Activated T-cell treated with anti-CD3 and anti-CD28 coated beads, Interleukin-2, amount 50 U/mL, for 48 hours (primary cell): ENCODE data around the gene CAV2.
"Not testable (repeated sequence)": the region's sequence is repeated elsewhere in the genome, so short reads cannot be mapped to it uniquely, and the experiment has no call there.

ENCODE experiments used
- DNase-seq, 2 experiments: peaks; one replicate each; pipeline ENCODE4 v3.0.0-alpha.2; 2020

Gene CAV2, protein sequence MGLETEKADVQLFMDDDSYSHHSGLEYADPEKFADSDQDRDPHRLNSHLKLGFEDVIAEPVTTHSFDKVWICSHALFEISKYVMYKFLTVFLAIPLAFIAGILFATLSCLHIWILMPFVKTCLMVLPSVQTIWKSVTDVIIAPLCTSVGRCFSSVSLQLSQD

DNA sequence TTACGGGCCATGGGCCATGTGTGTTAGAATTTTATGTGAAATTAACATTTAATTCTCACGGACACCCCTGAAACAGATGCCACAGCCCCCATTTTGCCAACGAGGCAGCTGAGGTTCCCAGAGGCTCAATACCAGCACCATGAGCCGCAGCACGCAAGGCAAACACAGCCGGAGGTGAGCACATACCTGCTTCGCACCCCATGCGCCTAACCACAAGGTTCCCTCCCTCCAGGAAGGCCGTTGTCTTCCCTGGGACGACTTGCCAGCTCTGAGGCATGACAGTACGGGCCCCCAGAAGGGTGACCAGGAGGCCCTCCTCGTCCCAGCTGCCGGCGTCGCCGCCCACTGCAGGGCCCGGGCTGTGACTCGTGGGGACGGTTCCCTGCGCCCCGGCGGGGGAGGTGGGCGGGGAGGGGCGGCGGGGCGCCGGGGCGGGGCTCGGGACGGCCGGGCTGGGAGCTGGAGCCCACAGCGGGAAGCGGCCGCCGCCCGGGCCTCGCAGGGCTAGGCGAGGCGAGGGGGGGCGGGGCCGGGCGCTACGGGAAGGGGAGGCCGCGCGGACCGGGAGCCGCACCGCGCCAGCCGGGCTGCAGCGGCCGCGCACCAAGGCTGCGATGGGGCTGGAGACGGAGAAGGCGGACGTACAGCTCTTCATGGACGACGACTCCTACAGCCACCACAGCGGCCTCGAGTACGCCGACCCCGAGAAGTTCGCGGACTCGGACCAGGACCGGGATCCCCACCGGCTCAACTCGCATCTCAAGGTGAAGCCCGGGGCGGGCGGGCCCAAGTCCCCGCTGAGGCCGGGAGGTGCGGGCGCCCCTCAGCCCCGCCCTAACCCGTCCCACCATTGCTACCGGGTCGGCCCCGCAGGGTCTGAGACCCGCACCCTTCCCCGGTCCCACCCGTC is at the start of gene CAV2:
TSS of gene CAV2 (plus strand) at position 571 of the 910 bp plus-strand sequence. CDS start at position 615, 44 bp downstream.
- DNase-seq, result peak; percentile 24 to 42

- no peak for DNase-seq
Observed at GRCh38 chr7:116449950-116450349, 49.6 kb upstream of the CAV2 start.

DNA sequence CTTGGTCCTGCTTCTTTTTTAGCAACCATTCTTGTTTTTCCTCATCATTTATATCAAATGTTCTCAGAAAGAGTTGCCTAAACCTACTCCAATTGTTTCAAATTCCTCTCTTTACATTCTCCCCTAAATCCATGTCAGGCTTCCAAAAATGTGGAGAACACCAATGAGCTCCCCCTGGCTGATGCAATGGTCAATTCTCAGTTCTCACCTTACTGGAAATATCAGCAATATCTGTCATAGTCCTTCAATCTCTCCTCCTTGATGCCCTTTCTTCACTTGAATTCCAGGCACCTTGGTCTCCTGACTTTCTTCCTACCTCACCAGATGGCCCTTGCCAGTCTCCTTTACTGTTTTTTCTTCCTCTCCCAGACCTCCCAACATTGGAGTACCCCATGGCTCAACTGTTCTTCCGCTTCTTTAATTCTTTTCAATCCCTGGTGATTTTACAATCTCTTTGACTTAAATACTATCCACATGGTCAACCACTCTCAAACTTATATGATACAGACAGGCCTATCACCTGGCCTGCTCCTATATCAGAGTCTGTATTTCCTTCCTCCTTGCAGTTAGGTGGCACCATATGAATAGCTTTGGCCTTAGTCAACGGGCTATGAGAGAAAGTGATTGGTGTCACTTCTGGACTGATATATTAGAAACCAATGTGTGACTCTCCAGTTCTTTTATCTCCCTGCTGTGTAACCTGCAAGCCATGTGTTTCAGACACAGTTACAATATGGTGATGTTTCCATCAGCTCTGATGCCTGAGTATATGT is 47.4 kb upstream of the CAV2 start:
- DNase-seq, result no peak

DNA sequence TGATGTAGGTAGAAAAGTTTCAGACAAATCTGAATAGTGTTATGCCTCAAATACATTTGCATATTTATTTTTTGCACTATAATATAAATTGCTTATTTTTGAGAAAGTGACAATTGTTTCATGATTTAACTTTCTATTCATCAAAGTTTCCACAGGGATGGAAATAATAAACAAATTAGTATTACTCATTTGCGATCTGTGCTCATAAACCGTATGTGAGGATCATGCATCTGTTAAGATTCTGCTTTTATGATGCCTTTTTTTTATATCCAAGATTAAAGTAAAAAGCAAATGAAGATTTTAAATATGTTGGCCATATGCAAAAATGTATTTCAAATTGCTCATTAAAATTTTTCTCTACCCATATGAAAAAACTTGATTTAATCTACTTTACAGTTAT is 45.2 kb upstream of the CAV2 start:
- no peak for DNase-seq

DNA sequence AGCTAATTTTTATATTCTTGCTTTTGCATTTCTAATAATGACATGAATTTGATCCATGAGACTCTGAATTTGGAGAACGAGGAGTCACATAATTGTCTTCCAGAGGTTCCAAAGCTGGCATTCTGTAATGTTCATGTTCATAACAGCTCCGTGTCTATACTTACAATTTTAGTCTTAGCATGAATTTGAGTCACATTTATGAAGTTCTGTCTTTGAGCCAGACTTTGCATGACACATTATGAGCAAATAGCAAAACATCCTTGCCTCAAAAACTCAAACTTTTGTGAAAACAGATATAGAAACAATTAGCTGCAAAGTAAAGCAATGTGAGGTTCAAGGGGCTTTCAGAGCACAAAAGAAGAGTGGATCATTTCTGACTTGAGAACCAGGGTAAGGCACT is 44.5 kb upstream of the CAV2 start:
- DNase-seq, result no peak

DNA sequence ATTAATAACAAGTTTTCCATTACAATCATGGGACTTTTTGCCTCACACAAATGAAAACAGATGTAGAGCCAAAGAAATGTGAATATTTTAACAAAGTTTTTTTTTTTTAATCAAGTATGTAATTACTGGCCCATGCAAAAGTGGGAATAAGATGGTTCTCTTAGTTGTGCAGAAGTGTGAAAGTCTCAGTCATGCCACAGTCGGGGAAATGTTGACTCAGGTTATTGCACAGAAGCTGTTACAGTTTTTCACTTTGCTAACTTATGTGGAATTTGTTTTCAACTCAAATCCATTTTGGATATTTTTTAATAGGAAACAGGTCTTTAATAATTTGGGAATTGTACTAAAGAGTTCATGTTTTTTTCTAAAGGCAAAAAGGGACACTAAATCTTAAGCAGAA is 44.0 kb upstream of the CAV2 start:
- no peak for DNase-seq

- DNase-seq, result no peak
Observed at GRCh38 chr7:116461500-116461899, 38.0 kb upstream of the CAV2 start.

GRCh38 chr7:116463956-116464355 is 35.6 kb upstream of the CAV2 start:
- DNase-seq, result no peak

GRCh38 chr7:116464375-116464774 is 35.2 kb upstream of the CAV2 start:
- DNase-seq, result no peak

DNA sequence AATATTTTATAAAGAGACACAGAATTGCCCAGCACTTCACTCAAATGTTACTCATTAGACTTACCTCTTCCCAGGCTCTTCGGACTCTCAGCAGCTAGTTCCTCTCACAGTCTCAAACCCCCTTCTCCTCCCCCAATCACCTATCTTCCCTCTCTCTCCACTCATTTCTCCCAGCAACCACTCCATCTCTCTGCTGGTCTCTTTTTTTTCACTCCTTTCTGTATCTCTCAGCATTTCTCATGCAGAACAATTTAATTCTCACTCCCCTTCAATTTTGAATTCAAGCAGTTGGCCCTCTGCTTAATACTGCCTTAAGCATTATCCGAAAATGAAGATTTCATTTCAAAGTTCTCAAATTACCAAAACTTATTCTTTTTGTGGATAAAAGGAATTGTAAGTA is 34.4 kb upstream of the CAV2 start:
- DNase-seq, result no peak

DNA sequence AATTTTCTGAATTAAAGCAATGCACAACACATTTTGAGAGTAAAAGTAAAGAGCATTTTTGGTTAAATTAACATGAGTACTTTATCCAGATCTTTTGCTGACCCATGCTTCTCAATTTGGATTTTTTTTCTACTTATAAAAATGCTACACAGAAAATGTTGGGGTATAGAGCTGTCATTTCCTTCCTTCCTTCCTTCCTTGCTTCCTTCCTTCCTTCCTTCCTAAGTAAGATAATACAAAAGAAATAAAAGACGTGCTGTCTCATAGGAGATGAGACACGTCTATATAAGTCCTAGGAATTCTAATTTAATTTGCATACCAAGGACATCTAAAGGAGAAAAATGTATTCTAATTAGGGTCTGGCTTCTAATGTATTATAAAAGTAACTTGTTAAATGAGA is 31.0 kb upstream of the CAV2 start:
- no peak for DNase-seq

DNA sequence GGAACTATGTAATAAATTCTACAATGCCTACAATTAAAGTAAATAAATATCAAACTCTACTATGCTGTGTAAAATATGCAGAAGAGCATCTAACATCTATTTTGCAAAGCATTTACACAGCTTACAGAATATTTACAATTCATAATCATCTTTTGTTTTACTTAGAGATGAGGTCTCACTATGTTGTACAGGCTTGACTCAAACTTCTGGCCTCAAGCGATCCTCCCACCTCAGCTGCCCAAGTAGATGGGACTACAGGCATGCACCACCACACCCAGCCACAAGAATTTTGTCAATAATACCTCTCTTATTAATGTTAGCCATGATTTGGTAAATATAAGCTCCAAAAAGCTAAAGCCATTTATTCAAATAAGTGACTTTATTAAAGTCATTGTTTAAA is 21.9 kb upstream of the CAV2 start:
- no peak for DNase-seq

DNA sequence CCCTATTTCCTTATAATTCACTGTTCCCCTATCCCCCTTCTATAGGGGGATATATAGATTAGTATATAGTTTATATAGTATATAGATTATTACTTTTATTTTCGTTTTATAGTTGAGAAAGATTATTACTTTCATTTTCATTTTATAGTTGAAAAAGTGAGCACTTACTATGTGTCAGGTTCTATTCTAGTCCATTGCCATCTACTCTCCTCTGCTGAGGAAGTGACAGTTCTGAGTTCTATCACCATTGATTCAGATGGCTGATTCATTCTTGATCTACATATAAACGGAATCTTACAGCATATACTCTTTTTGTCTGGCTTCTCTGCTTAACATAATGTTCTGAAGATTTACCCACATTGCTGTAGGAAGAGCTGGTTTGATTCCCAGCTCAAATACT is 20.7 kb upstream of the CAV2 start:
- no peak for DNase-seq

- no peak for DNase-seq
Observed at GRCh38 chr7:116483271-116483942, 16.1 kb upstream of the CAV2 start.

DNA sequence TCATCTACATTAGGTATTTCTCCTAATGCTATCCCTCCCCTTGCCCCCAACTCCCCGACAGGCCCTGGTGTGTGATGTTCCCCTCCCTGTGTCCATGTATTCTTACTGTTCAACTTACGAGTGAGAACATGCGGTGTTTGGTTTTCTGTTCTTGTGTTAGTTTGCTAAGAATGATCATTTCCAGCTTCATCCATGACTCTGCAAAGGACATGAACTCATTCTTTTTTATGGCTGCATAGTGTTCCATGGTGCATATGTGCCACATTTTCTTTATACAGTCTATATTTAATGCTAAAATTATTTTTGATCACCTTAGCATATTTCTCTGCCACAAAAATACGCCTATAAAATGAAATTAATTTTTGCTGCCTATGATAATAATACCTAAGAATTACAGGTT is 15.1 kb upstream of the CAV2 start:
- DNase-seq, result not testable (repeated sequence)

DNA sequence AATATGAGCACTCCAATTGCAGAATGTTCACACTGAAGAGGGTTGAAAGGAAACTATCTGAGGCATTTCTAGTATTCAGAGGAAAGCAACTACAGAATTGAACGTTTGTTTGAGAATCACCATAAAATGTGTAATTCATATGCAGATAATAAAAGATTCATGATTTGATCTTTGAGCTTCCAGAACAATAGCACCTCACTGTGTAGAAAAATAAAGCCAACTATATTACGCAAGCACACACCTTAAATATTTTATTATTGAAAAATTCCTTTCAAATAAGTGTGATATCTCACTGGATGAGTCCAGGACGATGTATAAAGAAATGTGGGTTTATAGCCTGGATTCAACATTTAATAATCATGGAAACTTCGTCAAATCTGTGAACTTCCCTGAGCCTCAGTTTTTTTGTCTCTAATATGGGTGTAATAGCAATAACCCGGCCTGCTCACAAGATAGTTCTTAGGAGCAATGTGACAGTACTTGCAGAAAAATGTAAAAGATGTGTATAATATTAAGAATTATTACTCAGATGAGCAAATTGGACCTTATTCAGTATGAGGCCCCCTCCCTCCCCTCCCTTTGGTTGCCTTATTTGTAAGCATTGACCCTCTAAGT is 11.5 kb upstream of the CAV2 start:
- DNase-seq, result no peak

- no peak for DNase-seq
Observed at GRCh38 chr7:116490351-116490750, 9.2 kb upstream of the CAV2 start.

- DNase-seq, result no peak
Observed at GRCh38 chr7:116491887-116492653, 7.5 kb upstream of the CAV2 start.

GRCh38 chr7:116492654-116493109 is 6.9 kb upstream of the CAV2 start:
- DNase-seq, result no peak

DNA sequence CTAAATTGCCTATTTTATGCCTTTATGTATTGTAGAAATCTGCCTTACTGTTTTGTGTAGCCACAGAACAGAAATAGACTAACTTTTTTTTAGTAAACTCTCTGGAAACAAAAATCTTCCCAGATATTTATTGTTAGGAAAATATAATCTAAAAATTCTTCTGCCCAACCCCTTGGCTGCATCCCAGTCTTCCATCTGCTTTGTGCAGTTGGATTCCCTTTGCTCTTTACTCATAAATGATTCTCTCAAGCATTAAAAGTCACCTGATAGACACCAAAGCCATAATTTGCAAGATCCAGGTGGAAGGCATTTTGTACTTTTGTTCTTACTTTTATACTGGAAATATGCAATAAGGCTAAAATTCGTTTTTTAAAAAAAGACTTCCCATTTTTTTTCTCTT is 6.1 kb upstream of the CAV2 start:
- no peak for DNase-seq

GRCh38 chr7:116494472-116494871 is 5.1 kb upstream of the CAV2 start:
- DNase-seq, result no peak

- DNase-seq, result no peak
Observed at GRCh38 chr7:116495736-116496135, 3.8 kb upstream of the CAV2 start.
